ENCODE data around the gene DENND2A. TPM values are rescaled to one million over a fixed set of nuclear protein-coding genes. Genes with fewer than 3 reads are reported as not detected.

DENND2A gene
- total RNA-seq, 1 experiment from 2014 or later, result 10.0 TPM

- TF ChIP-seq, protein P1, sequence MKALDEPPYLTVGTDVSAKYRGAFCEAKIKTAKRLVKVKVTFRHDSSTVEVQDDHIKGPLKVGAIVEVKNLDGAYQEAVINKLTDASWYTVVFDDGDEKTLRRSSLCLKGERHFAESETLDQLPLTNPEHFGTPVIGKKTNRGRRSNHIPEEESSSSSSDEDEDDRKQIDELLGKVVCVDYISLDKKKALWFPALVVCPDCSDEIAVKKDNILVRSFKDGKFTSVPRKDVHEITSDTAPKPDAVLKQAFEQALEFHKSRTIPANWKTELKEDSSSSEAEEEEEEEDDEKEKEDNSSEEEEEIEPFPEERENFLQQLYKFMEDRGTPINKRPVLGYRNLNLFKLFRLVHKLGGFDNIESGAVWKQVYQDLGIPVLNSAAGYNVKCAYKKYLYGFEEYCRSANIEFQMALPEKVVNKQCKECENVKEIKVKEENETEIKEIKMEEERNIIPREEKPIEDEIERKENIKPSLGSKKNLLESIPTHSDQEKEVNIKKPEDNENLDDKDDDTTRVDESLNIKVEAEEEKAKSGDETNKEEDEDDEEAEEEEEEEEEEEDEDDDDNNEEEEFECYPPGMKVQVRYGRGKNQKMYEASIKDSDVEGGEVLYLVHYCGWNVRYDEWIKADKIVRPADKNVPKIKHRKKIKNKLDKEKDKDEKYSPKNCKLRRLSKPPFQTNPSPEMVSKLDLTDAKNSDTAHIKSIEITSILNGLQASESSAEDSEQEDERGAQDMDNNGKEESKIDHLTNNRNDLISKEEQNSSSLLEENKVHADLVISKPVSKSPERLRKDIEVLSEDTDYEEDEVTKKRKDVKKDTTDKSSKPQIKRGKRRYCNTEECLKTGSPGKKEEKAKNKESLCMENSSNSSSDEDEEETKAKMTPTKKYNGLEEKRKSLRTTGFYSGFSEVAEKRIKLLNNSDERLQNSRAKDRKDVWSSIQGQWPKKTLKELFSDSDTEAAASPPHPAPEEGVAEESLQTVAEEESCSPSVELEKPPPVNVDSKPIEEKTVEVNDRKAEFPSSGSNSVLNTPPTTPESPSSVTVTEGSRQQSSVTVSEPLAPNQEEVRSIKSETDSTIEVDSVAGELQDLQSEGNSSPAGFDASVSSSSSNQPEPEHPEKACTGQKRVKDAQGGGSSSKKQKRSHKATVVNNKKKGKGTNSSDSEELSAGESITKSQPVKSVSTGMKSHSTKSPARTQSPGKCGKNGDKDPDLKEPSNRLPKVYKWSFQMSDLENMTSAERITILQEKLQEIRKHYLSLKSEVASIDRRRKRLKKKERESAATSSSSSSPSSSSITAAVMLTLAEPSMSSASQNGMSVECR (CRISPR knock-in tag; IDR thresholded peaks at IDR 0.05; ENCODE audit: borderline replicate concordance), result no peak
- TF ChIP-seq, protein P2, sequence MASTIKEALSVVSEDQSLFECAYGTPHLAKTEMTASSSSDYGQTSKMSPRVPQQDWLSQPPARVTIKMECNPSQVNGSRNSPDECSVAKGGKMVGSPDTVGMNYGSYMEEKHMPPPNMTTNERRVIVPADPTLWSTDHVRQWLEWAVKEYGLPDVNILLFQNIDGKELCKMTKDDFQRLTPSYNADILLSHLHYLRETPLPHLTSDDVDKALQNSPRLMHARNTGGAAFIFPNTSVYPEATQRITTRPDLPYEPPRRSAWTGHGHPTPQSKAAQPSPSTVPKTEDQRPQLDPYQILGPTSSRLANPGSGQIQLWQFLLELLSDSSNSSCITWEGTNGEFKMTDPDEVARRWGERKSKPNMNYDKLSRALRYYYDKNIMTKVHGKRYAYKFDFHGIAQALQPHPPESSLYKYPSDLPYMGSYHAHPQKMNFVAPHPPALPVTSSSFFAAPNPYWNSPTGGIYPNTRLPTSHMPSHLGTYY (CRISPR knock-in tag; IDR thresholded peaks at IDR 0.05), result no peak
- TF ChIP-seq TP53 (CRISPR knock-in tag; IDR thresholded peaks at IDR 0.05) (no peak), TCF7 (CRISPR knock-in tag; IDR thresholded peaks at IDR 0.05; ENCODE audit: low read depth) (no peak)
These were observed 64.0 kb downstream of the DENND2A start (continued) for GRCh38 chr7:140576589-140576988.

DNA sequence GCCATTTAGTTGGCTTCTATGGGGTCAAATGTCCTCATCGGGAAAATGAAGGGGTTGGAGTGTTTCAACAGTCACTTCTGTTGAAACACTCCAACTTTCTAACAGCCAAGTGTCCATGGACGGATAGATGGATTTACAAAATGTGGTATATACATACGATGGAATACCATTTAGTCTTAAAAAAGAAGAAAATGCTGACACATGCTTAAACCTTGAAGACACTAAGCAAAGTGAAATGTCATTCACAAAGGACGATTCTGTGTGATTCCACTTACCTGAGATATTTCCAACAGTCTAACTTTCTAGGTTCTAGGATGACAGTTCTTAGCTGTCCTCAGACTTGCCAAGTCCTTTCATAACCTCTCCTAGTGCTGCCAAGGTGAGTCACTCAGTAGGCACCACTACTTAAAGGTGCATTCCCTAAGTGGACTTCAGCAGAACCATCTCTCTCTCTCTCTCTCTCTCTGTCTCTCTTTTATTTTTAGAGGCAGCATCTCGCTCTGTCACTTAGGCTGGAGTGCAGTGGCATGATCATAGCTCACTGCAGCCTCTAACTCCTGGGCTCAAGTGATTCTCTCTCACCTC lies 69.0 kb downstream of the DENND2A start:
- Mint-ChIP-seq H3K9me3 (no peaks in the 10 kb centered on the region), H3K27me3 (ENCODE audit: low read depth) (no peaks in the 10 kb centered on the region), H3K4me1 (no peaks in the 10 kb centered on the region), H3K4me3 (no peak overlapping the region), H3K27ac (no peak overlapping the region), H3K36me3 (no peaks in the 10 kb centered on the region)
- ChIA-PET POLR2A (no interaction called here), CTCF (interaction anchor here (0.9 kb wide), 1 partner anchor 128 kb away, joined by 3 read pairs; no protein-coding TSS in a partner anchor)
- TF ChIP-seq ETV6 (CRISPR knock-in tag; IDR thresholded peaks at IDR 0.05) (no peak), ZNF396 (CRISPR knock-in tag; IDR thresholded peaks at IDR 0.05; ENCODE audit: borderline replicate concordance) (no peak), ATF6 (CRISPR knock-in tag; IDR thresholded peaks at IDR 0.05) (no peak), ZNF138 (CRISPR knock-in tag; conservative IDR thresholded peaks at IDR 0.05) (no peak), GRHL2 (CRISPR knock-in tag; IDR thresholded peaks at IDR 0.05; ENCODE audit: insufficient replicate concordance, severe bottlenecking) (no peak), NR3C1 (CRISPR knock-in tag; conservative IDR thresholded peaks at IDR 0.05; ENCODE audit: low read depth) (no peak)
- TF ChIP-seq, protein P3, sequence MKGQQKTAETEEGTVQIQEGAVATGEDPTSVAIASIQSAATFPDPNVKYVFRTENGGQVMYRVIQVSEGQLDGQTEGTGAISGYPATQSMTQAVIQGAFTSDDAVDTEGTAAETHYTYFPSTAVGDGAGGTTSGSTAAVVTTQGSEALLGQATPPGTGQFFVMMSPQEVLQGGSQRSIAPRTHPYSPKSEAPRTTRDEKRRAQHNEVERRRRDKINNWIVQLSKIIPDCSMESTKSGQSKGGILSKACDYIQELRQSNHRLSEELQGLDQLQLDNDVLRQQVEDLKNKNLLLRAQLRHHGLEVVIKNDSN (CRISPR knock-in tag; IDR thresholded peaks at IDR 0.05), result no peak
- ATAC-seq, result no peak
- no peak for DNase-seq (ENCODE audit: low spot score)

- H3K27me3 Mint-ChIP-seq (ENCODE audit: low read depth), result no peaks in the 10 kb centered on the region
- H3K4me1 Mint-ChIP-seq, result no peaks in the 10 kb centered on the region
- no peak overlapping the region for H3K4me3 Mint-ChIP-seq
- H3K27ac Mint-ChIP-seq, result no peak overlapping the region
- no peaks in the 10 kb centered on the region for H3K9me3 Mint-ChIP-seq
- POLR2A ChIA-PET, result interaction anchor here (0.7 kb wide), 1 partner anchor 783 kb away, joined by 4 read pairs; no protein-coding TSS in a partner anchor
- ATAC-seq (no peak), DNase-seq (ENCODE audit: low spot score) (no peak)
- H3K36me3 Mint-ChIP-seq, result no peaks in the 10 kb centered on the region
- CTCF ChIA-PET, result no interaction called here
- no peak for TF ChIP-seq CDX4 (CRISPR knock-in tag; IDR thresholded peaks at IDR 0.05; ENCODE audit: borderline replicate concordance)
- TF ChIP-seq ZNF219 (CRISPR knock-in tag; IDR thresholded peaks at IDR 0.05; ENCODE audit: borderline replicate concordance), result no peak
- no peak for TF ChIP-seq ZNF396 (CRISPR knock-in tag; IDR thresholded peaks at IDR 0.05; ENCODE audit: borderline replicate concordance)
- TF ChIP-seq HMGA2 (CRISPR knock-in tag; IDR thresholded peaks at IDR 0.05), result no peak
- TF ChIP-seq TCF7 (CRISPR knock-in tag; IDR thresholded peaks at IDR 0.05; ENCODE audit: low read depth), result no peak
- no peak for TF ChIP-seq FOXJ3 (CRISPR knock-in tag; IDR thresholded peaks at IDR 0.05; ENCODE audit: borderline replicate concordance)
- TF ChIP-seq, protein P4, sequence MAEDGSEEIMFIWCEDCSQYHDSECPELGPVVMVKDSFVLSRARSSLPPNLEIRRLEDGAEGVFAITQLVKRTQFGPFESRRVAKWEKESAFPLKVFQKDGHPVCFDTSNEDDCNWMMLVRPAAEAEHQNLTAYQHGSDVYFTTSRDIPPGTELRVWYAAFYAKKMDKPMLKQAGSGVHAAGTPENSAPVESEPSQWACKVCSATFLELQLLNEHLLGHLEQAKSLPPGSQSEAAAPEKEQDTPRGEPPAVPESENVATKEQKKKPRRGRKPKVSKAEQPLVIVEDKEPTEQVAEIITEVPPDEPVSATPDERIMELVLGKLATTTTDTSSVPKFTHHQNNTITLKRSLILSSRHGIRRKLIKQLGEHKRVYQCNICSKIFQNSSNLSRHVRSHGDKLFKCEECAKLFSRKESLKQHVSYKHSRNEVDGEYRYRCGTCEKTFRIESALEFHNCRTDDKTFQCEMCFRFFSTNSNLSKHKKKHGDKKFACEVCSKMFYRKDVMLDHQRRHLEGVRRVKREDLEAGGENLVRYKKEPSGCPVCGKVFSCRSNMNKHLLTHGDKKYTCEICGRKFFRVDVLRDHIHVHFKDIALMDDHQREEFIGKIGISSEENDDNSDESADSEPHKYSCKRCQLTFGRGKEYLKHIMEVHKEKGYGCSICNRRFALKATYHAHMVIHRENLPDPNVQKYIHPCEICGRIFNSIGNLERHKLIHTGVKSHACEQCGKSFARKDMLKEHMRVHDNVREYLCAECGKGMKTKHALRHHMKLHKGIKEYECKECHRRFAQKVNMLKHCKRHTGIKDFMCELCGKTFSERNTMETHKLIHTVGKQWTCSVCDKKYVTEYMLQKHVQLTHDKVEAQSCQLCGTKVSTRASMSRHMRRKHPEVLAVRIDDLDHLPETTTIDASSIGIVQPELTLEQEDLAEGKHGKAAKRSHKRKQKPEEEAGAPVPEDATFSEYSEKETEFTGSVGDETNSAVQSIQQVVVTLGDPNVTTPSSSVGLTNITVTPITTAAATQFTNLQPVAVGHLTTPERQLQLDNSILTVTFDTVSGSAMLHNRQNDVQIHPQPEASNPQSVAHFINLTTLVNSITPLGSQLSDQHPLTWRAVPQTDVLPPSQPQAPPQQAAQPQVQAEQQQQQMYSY (CRISPR knock-in tag; IDR thresholded peaks at IDR 0.05), result no peak
- no peak for TF ChIP-seq FOXP1 (CRISPR knock-in tag; IDR thresholded peaks at IDR 0.05; ENCODE audit: borderline replicate concordance)
- no peak for TF ChIP-seq RELA (CRISPR knock-in tag; IDR thresholded peaks at IDR 0.05; ENCODE audit: borderline replicate concordance)
- no peak for TF ChIP-seq NR1H2 (CRISPR knock-in tag; IDR thresholded peaks at IDR 0.05)
- TF ChIP-seq JUN (CRISPR knock-in tag; IDR thresholded peaks at IDR 0.05), result no peak
These were observed 70.5 kb downstream of the DENND2A start for GRCh38 chr7:140570120-140570519.
